HEK293 (cell line): ENCODE data around the gene TMEM222.

ENCODE experiments used
- CTCF ChIP-seq: fragments of 450-650 bp; formaldehyde crosslinking; IDR thresholded peaks from 2 replicates; pipeline ENCODE4 v1.5.1; 2016; ENCODE audit warnings: missing biosample characterization, missing genetic modification characterization
- SETDB1 ChIP-seq: IDR thresholded peaks from one replicate; pipeline ENCODE4 v1.6.1; 2017; ENCODE audit warnings: mild to moderate bottlenecking, low read length, moderate library complexity, mixed read lengths; ENCODE audit not compliant: insufficient read length
- ZNF510 ChIP-seq: fragments of 450-650 bp; formaldehyde crosslinking; IDR thresholded peaks from 2 replicates; pipeline ENCODE4 v1.5.1; 2018; ENCODE audit warnings: mild to moderate bottlenecking, missing genetic modification characterization, missing biosample characterization; ENCODE audit not compliant: insufficient replicate concordance
- ZNF621 ChIP-seq: fragments of 450-650 bp; formaldehyde crosslinking; IDR thresholded peaks from 2 replicates; pipeline ENCODE4 v1.5.1; 2017; ENCODE audit warnings: missing biosample characterization, missing genetic modification characterization
- ZNF707 ChIP-seq: fragments of 450-650 bp; formaldehyde crosslinking; IDR thresholded peaks from 2 replicates; pipeline ENCODE4 v1.5.1; 2016; ENCODE audit warnings: missing biosample characterization, missing genetic modification characterization

- TF ChIP-seq SETDB1 = no peak
- TF ChIP-seq CTCF (tag by site-specific recombination) = no peak
- TF ChIP-seq ZNF510 = no peak
- TF ChIP-seq ZNF621 (tag by site-specific recombination) = no peak
- TF ChIP-seq ZNF707 (tag by site-specific recombination) = no peak
These were observed 36.7 kb upstream of the TMEM222 start for GRCh38 chr1:27285274-27285660.
